NCI-H345 (cell line): ENCODE results near the gene PRKCH.

Experiments used
- DNase-seq: peaks from one replicate; lab custom pipeline; 2025; lab: John Stamatoyannopoulos, UW

PRKCH gene

GRCh38 chr14:61491876-61492434 lies 170.6 kb downstream of the PRKCH start:
- no peak for DNase-seq

- DNase-seq: no peak
Observed at GRCh38 chr14:61492474-61492873, 171.1 kb downstream of the PRKCH start.

GRCh38 chr14:61493239-61493638 lies 171.9 kb downstream of the PRKCH start:
- no peak for DNase-seq

DNA sequence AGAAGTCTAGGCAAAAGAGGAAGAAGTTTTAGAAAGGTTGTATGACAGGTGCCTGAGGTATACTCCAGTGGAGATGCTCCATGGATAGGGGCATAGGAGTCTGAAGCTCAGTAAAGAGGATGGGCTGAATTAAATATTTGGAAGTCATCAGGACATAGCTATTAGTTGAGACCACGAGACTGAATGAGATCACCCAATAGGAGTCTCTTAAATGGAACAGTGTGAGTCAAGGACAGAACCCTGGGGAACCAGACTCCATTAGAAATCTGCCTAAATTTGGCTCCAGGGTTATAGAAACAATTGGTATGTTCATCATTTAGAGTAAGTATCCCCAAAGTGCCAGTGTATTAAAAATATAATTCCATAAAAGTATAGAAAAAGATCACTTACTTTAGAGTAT lies 172.6 kb downstream of the PRKCH start:
- no peak for DNase-seq

- DNase-seq: no peak
Observed at GRCh38 chr14:61495809-61496208, 174.4 kb downstream of the PRKCH start.

DNA sequence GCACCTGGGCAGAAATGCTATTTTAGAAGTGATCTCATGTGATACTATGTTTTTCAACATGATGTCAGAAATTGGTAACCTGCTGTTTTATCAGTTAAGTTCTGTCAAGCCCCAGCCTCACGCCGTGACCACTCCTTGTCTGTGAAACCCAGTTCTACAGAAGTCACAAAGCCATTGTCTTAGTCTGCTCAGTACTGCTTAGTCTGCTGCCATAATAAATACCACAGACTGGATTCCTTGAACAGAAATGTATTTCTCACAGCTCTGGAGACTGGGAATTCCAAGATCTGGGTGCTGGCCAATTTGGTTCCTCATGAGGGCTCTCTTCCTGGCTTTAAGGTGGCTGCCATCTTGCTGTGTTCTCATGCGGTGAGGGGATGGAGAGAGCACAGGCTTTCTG lies 176.9 kb downstream of the PRKCH start:
- no peak for DNase-seq

- no peak for DNase-seq
Observed at GRCh38 chr14:61498811-61499210, 177.4 kb downstream of the PRKCH start.

DNA sequence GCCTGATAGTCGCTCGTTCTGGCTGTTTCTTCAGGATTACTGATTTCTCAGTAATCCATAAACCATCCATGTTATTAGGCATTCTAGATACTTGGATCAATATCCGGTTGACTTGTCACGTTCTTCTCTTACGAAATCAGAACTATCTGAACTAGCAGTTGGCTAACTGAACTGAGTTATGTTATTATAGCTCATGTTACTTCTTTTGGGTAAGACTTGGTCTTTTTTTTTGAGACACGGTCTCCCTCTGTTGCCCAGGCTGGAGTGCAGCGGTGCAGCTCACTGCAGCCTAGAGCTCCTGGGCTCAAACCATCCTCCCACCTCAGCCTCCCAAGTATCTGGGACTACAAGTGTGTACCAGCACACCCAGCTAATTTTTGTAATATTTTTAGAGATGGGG lies 178.6 kb downstream of the PRKCH start:
- DNase-seq: no peak

DNA sequence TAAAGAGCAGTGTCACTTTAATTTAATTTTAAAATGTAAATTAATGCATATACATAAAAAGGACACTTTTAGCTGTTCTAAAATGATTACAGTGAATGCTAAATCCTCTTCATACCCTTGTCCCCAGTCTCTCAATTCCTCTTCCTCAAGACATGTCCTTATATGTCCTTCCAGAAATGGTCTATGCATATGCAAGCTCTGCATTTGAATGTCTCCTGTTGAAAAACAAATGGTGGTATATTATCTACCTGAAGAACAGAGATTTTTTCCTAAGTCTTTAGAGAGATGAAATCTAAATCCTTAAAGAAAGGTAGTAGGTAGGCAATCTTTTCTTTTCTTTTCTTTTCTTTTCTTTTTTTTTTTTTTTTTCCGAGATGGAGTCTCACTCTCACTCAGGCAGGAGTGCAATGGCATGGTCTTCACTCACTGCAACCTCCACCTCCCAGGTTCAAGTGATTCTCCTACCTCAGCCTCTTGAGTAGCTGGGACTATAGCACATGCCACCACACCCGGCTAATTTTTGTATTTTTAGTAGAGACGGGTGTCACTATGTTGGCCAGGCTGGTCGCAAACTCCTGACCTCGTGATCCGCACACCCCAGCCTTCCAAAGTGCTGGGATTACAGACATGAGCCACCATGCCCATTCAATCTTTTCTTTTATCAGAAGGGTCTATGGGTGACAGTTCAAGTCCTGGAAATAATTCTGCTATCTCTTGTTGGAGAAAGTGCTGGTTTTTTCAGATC lies 180.5 kb downstream of the PRKCH start:
- DNase-seq: no peak

DNA sequence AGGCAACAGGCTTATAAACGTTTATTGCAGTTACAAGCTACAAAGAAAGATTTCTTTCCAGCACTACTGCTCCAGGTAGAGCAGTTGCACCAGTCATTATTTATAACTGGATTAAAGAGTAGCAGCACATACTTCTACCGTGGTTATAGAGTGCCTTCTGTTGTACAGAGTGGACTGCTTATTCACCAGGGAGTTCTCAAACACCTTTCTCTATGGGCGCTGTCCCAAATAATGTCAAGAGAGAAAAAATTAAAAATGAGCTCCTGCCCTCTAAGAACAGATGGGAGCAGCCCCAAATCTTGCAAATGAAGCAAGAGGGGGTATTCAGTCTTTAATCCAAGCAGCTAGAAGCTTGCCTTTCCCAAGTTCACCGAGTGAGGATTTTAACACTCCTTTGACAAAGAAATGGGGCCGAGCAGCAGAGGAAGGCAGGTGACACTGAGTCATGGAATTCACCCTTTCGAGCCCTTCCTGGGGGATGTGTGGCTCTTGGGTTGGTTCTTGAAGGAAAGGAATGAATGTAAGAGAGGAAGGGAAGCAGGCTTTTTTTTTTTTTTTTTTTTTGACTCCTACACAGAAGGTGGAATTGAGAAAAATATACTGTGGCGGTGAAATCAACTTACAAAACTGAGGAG lies 181.2 kb downstream of the PRKCH start:
- no peak for DNase-seq

DNA sequence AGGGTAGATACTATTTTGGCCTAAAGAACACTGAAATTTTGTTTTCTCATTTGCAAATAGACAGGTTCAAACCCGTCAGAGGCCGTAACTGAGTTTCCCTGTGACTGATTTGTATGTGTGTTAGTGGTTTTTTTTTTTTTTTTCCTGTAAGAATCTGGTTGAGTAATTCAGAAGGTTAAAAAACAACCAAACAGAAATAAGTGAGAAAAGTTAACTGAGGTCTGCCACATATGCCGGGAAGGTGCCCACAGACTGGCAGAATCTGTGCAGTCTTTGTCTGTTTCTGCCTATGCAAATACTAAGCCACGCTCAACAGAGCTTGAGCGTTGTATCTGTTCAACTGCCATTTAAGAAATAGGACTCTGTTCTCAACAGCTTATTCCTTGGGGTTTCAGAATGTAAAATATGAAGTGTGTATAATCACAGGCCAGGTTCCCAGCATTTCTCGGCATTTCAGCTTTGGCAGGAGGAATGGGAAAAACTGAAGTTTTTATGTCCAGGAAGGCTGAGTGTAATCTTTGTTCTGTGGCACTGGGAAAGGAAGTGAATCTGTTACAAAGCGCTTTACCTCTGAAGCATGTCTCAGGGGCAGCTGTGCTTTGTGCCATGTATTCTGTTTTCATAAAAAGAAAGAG lies 181.9 kb downstream of the PRKCH start:
- DNase-seq: no peak

GRCh38 chr14:61504901-61505300 lies 183.5 kb downstream of the PRKCH start:
- DNase-seq: no peak

DNA sequence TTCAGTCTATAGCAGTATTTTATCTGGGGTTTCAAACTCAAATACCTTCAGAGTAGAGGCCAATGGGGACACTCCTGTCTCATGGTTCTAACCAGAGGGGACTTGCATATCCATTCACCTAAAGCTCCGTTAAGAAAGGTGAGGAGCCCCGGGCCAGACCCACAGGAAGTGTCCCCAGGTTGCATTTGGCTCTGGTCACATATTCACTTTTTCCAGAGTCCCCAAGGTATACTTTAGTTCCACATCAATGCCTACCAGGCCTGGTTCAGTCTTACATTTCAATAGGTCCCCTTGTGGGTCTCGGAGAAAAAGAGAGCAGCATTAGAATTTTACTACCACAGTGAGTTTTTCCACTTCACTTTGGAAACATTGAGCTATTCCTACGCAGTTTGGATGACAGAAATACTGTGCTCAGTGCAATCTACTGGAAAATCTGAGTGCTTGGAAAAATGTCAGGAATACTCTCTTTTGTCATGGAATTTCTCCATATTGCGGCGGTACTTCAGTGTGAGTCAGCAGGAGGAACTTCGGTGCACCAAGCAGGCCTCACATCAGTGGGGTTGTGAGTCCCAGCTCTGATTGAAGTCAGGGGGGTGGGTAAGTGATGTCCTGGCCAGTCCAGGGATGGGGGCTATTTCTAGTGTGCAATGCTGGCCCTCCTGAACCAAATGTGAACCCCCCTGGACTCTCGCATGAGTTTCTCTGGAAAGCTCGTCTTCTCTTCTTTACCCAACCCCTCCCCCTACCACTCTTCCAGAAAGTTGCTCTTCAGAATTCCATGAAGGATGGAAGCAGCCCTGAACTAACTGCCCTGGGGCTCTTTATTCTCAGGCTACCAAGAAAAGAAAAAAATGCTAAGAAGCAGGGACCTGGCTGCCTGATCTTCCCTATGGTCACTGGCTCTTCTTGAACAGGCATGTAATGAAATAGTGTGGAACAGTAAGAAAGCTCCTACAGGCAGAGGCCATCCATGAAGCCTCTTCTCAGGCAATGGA lies 184.7 kb downstream of the PRKCH start:
- DNase-seq: no peak

DNA sequence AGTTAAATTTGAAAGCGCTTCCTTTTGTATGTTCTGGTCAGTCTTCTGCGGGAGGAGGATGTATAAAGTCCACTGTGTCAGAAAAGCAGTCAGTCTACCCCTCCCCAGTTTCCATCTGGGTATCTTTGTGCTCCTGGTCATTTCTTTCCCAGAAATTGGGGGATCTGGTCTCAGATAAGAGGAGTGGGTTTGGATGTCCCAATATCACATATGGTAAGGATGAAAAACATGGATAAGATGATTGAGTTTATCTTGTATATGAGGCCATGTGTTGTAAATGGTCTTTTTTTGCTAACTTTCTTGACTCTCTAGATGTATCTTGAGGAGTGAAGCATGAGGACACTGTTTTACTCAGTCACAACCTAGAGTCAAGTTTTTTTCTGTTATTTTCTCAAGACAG lies 187.1 kb downstream of the PRKCH start:
- no peak for DNase-seq

DNA sequence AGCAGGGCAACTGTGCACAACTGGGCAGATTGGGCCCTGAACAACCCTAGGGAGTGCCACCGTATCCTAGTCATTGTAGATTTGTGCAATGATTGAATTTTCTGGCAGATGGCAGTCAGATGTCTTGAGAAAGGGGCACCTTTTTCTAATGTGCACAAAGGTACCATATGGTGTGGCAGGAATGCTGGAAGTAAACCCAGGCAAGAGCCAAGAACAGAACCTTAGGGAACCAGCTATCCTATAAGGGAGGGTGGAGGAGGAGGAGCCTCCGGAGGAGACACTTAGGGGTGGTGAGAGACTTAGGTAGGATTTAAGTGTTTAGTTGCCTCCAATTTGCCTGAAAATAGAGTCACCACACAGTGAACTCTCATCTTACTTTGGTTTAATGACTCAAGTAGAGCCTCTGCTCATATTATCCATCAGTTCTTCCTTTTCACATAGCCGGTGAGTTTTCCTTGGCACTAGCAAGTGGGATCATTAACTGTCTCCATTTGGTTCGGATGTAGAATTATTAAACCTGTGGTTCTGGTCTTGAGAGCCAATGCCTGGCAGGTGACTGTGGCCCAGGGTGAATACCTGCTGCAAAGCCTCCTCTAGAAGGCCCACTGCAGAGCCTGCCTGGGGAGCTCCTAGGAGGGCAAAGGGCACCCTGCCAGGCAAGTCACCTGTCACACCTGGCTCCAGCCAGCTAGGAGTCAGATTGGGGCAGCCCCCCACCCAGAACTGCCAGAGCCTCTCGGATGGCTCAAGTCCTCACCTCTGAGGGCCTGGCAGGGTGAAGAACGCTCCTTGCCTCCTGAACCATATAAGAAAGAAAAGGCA lies 189.6 kb downstream of the PRKCH start:
- DNase-seq: no peak

DNA sequence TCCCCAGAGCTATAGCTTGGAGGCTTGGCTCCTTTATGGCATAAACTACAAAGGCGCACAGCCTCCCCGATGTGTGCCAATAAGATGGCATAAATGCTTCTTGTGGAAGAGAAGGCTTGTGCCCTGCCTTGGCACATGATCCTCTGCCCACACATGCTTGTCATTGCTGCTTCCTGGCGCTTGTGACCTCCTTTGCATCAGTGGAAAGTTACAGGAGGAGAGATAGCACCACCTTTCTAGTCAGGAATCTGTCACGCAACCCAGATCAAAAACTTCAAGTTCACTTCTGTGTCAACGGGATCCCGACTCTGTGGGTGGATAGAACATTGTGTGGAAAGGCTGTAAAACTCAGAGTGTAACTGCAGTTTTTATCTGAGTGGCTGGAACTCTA lies 190.2 kb downstream of the PRKCH start:
- no peak for DNase-seq

GRCh38 chr14:61512026-61512834 lies 190.9 kb downstream of the PRKCH start:
- DNase-seq: no peak

- no peak for DNase-seq
Observed at GRCh38 chr14:61513986-61514830, 192.8 kb downstream of the PRKCH start.

- no peak for DNase-seq
Observed at GRCh38 chr14:61514927-61515326, 193.5 kb downstream of the PRKCH start.
